Hepatocyte (in vitro differentiated cells): Measurements from ENCODE around the gene ELAVL4. TPM values are rescaled to one million over a fixed set of nuclear protein-coding genes. Genes with fewer than 3 reads are reported as not detected.

ENCODE experiments used
- DNase-seq: peaks from one replicate; pipeline ENCODE4 v3.0.0-alpha.2; 2016; ENCODE audit warnings: low spot score
- H2AFZ ChIP-seq: fragments of 200-600 bp; sonication (generic); 2 replicates; pipeline ENCODE4 v1.6.0; 2016; ENCODE audit warnings: antibody characterized with exemption, mild to moderate bottlenecking
- H3K27ac ChIP-seq: fragments of 200-600 bp; sonication (generic); 2 replicates; pipeline ENCODE4 v1.5.1; 2016; ENCODE audit warnings: mild to moderate bottlenecking
- H3K27me3 ChIP-seq: fragments of 200-600 bp; sonication (generic); 2 replicates; pipeline ENCODE4 v1.6.1; 2016
- H3K36me3 ChIP-seq: fragments of 200-600 bp; sonication (generic); replicated peaks from 2 replicates; pipeline ENCODE4 v1.5.1; 2016; ENCODE audit warnings: low read depth; ENCODE audit not compliant: insufficient read depth
- H3K4me1 ChIP-seq: fragments of 200-600 bp; sonication (generic); 2 replicates; pipeline ENCODE4 v1.5.1; 2016; ENCODE audit warnings: mild to moderate bottlenecking, moderate library complexity; ENCODE audit not compliant: insufficient read depth
- H3K4me2 ChIP-seq: fragments of 200-600 bp; sonication (generic); 2 replicates; pipeline ENCODE4 v1.6.0; 2016
- H3K4me3 ChIP-seq: fragments of 200-600 bp; sonication (generic); 2 replicates; pipeline ENCODE4 v1.5.1; 2016; ENCODE audit warnings: mild to moderate bottlenecking
- H3K79me2 ChIP-seq: fragments of 200-600 bp; sonication (generic); 2 replicates; pipeline ENCODE4 v1.6.0; 2017; ENCODE audit warnings: mild to moderate bottlenecking
- H3K9me2 ChIP-seq: fragments of 200-600 bp; sonication (generic); replicated peaks from 2 replicates; pipeline ENCODE4 v1.6.0; 2017; ENCODE audit warnings: mild to moderate bottlenecking; ENCODE audit not compliant: insufficient read depth
- H3K9me3 ChIP-seq: fragments of 200-600 bp; sonication (generic); 2 replicates; pipeline ENCODE4 v1.5.1; 2016; ENCODE audit warnings: low read depth, mild to moderate bottlenecking
- H4K20me1 ChIP-seq: fragments of 200-600 bp; sonication (generic); 2 replicates; pipeline ENCODE4 v1.6.0; 2016; ENCODE audit warnings: mild to moderate bottlenecking; ENCODE audit not compliant: insufficient read depth, poor library complexity, severe bottlenecking
- CTCF ChIP-seq: fragments of 200-600 bp; sonication (generic); IDR thresholded peaks from 2 replicates; pipeline ENCODE4 v1.5.1; 2016; ENCODE audit warnings: antibody characterized with exemption, mild to moderate bottlenecking; ENCODE audit not compliant: poor library complexity
- EZH2 ChIP-seq: fragments of 200-600 bp; sonication (generic); IDR thresholded peaks from 2 replicates; pipeline ENCODE4 v1.6.1; 2016; ENCODE audit warnings: antibody characterized with exemption, mild to moderate bottlenecking, borderline replicate concordance
- EZH2phosphoT487 ChIP-seq: fragments of 200-600 bp; sonication (generic); IDR thresholded peaks from one replicate; pipeline ENCODE4 v1.6.1; 2018; ENCODE audit warnings: antibody characterized with exemption, mild to moderate bottlenecking, low read depth, moderate library complexity; ENCODE audit not compliant: unreplicated experiment, severe bottlenecking
- WGBS: methylation state at CpG from one replicate; pipeline ENCODE4 v1.1.6; 2016; ENCODE audit warnings: low lambda C conversion rate; ENCODE audit errors: missing lambda C conversion rate; 5-methylcytosine and 5-hydroxymethylcytosine counted together
- polyA plus RNA-seq: library from polyadenylated mRNA; unstranded; fragments of >200 nt; fragmentation: Nextera tagmentation; extraction: Ambion mirVana; gene quantifications from 2 replicates; pipeline ENCODE4 v1.2.1, GENCODE V29; 2016
- total RNA-seq: library from RNA; depleted of rRNA; stranded (reverse); fragments of >200 nt; gene quantifications from 2 replicates; pipeline ENCODE4 v1.2.3, GENCODE V29; 2014

ELAVL4 gene
- total and polyA plus RNA-seq, 2 experiments from 2014 or later, result 0.07 to 0.08 TPM

- no peaks in the 10 kb centered on the region for H3K9me2 ChIP-seq
- H3K9me3 ChIP-seq, result no peaks in the 10 kb centered on the region
- H3K4me2 ChIP-seq, result no peak overlapping the region
- H3K27ac ChIP-seq, result no peak overlapping the region
- no peak overlapping the region for H2AFZ ChIP-seq
- H4K20me1 ChIP-seq, result no peaks in the 10 kb centered on the region
- TF ChIP-seq CTCF (no peak), EZH2 (no peak), EZH2phosphoT487 (no peak)
- H3K4me1 ChIP-seq, result no peaks in the 10 kb centered on the region
- 55% methylated on average over 3 of the region's 3 CpGs for WGBS
- no peaks in the 10 kb centered on the region for H3K27me3 ChIP-seq
- no peaks in the 10 kb centered on the region for H3K36me3 ChIP-seq
- H3K4me3 ChIP-seq, result no peak overlapping the region
- DNase-seq, result no peak
- H3K79me2 ChIP-seq, result no peaks in the 10 kb centered on the region
Observed at GRCh38 chr1:50232336-50232735, 123.6 kb downstream of the ELAVL4 start.

- Histone ChIP-seq H3K79me2 (no peaks in the 10 kb centered on the region), H3K9me3 (no peaks in the 10 kb centered on the region), H3K9me2 (no peaks in the 10 kb centered on the region), H3K27ac (no peak overlapping the region), H3K4me3 (no peak overlapping the region), H3K27me3 (no peaks in the 10 kb centered on the region), H4K20me1 (no peaks in the 10 kb centered on the region), H3K4me2 (no peak overlapping the region), H3K36me3 (no peaks in the 10 kb centered on the region), H3K4me1 (no peaks in the 10 kb centered on the region), H2AFZ (no peak overlapping the region)
- TF ChIP-seq EZH2phosphoT487 (no peak), CTCF (no peak), EZH2 (no peak)
- 62% methylated on average over 3 of the region's 3 CpGs for WGBS
- DNase-seq, result no peak
Observed at GRCh38 chr1:50236656-50237055, 127.9 kb downstream of the ELAVL4 start.

- TF ChIP-seq EZH2phosphoT487 (no peak), CTCF (no peak), EZH2 (no peak)
Observed at GRCh38 chr1:50237056-50237455, 128.3 kb downstream of the ELAVL4 start.

GRCh38 chr1:50243939-50244338 lies 135.2 kb downstream of the ELAVL4 start:
- H3K9me2 ChIP-seq, result no peaks in the 10 kb centered on the region
- H3K27ac ChIP-seq, result no peak overlapping the region
- no peaks in the 10 kb centered on the region for H3K9me3 ChIP-seq
- no peaks in the 10 kb centered on the region for H3K79me2 ChIP-seq
- H3K4me3 ChIP-seq, result no peak overlapping the region
- no peak overlapping the region for H2AFZ ChIP-seq
- no peaks in the 10 kb centered on the region for H3K4me1 ChIP-seq
- no peaks in the 10 kb centered on the region for H3K36me3 ChIP-seq
- DNase-seq, result no peak
- H3K4me2 ChIP-seq, result no peak overlapping the region
- H4K20me1 ChIP-seq, result no peaks in the 10 kb centered on the region
- no peak for TF ChIP-seq EZH2phosphoT487
- no peak for TF ChIP-seq EZH2
- no peak for TF ChIP-seq CTCF
- H3K27me3 ChIP-seq, result no peaks in the 10 kb centered on the region
- WGBS, result 75% methylated on average over 5 of the region's 5 CpGs

More at GRCh38 chr1:50237056-50237455, 128.3 kb downstream of the ELAVL4 start:
- H3K79me2 ChIP-seq, result no peaks in the 10 kb centered on the region
- no peaks in the 10 kb centered on the region for H3K9me2 ChIP-seq
- no peak for DNase-seq
- no peaks in the 10 kb centered on the region for H3K36me3 ChIP-seq
- no peak overlapping the region for H3K4me2 ChIP-seq
- no peak overlapping the region for H2AFZ ChIP-seq
- H4K20me1 ChIP-seq, result no peaks in the 10 kb centered on the region
- H3K27ac ChIP-seq, result no peak overlapping the region
- H3K9me3 ChIP-seq, result no peaks in the 10 kb centered on the region
- 62% methylated on average over 6 of the region's 6 CpGs for WGBS
- no peaks in the 10 kb centered on the region for H3K27me3 ChIP-seq
- no peaks in the 10 kb centered on the region for H3K4me1 ChIP-seq
- H3K4me3 ChIP-seq, result no peak overlapping the region
